Adrenal gland (tissue), 12 donors: ENCODE measurements around the gene TBC1D14. TPM values are rescaled to one million over a fixed set of nuclear protein-coding genes. Genes with fewer than 3 reads are reported as not detected.
"Not testable (repeated sequence)": the region's sequence is repeated elsewhere in the genome, so short reads cannot be mapped to it uniquely, and the experiment has no call there.

Experiments used
- DNase-seq, 7 donors: peaks; one replicate each; pipeline ENCODE4 v3.0.0-alpha.2; 2019 to 2020
- H3K27ac ChIP-seq, 5 donors: fragments of 200-600 bp; sonication (generic) in 4 of 5; 1 replicate in 3 of 5; 2 replicates in 2 of 5; pipeline versions ENCODE4 v1.5.1 to v1.8.0; 2016 to 2020; ENCODE audit warnings: mild to moderate bottlenecking in 1 of 5
- H3K27me3 ChIP-seq: fragments of 200-600 bp; 2 replicates; pipeline ENCODE4 v1.8.0; 2021
- H3K36me3 ChIP-seq, 2 donors: fragments of 200-600 bp; replicated peaks in 1 of 2; 1 replicate in 1 of 2; 2 replicates in 1 of 2; pipeline versions ENCODE4 v1.5.1 to v1.8.0; 2018 to 2022
- H3K4me1 ChIP-seq, 2 donors: fragments of 200-600 bp; replicated peaks in 1 of 2; 1 replicate in 1 of 2; 2 replicates in 1 of 2; pipeline versions ENCODE4 v1.5.1 to v1.8.0; 2018 to 2021
- H3K4me3 ChIP-seq, 4 donors: fragments of 200-600 bp; sonication (generic) in 3 of 4; one replicate each; pipeline ENCODE4 v1.5.1; 2016 to 2018
- H3K9me3 ChIP-seq, 3 donors: fragments of 200-600 bp; sonication (generic) in 1 of 3; replicated peaks in 1 of 3; 1 replicate in 2 of 3; 2 replicates in 1 of 3; pipeline versions ENCODE4 v1.5.1 to v1.8.0; 2016 to 2021
- CTCF ChIP-seq, 6 experiments: fragments of 450-650 bp in 4 of 6; fragments of 200-600 bp in 2 of 6; sonication (generic) in 1 of 6; IDR thresholded peaks; 1 replicate in 5 of 6; 2 replicates in 1 of 6; pipeline versions ENCODE4 v1.5.1 to v1.8.0; 2016 to 2021; ENCODE audit warnings: antibody characterized with exemption in 6 of 6, mild to moderate bottlenecking in 2 of 6, moderate library complexity in 1 of 6
- POLR2A ChIP-seq, 2 donors: fragments of 450-650 bp; IDR thresholded peaks; one replicate each; pipeline ENCODE4 v1.6.1; 2017; ENCODE audit warnings: antibody characterized with exemption in 2 of 2, mild to moderate bottlenecking in 2 of 2, moderate library complexity in 1 of 2
- WGBS, 4 donors: extraction: QIAGEN DNeasy Blood & Tissue Kit in 2 of 4; methylation state at CpG; one replicate each; pipeline versions ENCODE4 v1.1.5 to v1.1.7; 2013 to 2017; 5-methylcytosine and 5-hydroxymethylcytosine counted together
- intact Hi-C, 2 donors: fragments of 100-400 bp; cut with DNase I; formaldehyde crosslinking; loops; one replicate each; pipeline versions ENCODE4 v1.14.1 to v1.15.0; 2022 to 2023
- polyA plus RNA-seq, 3 donors: library from polyadenylated mRNA; stranded (reverse); fragments of 200-250 nt in 2 of 3; fragments of 350-450 nt in 1 of 3; fragmentation: Illumina TruSeq in 1 of 3; extraction: RNeasy Lipid Tissue Mini Kit (QIAGEN cat#74804) in 1 of 3; gene quantifications; one replicate each; pipeline ENCODE4 v1.2.3, GENCODE V29; 2013 to 2014
- total RNA-seq, 9 donors: library from RNA; depleted of rRNA in 4 of 9; stranded (reverse); fragments of >200 nt in 4 of 9; fragments of 120-200 nt in 1 of 9; fragmentation: NEBNext Ultra II Directional in 1 of 9; extraction: Animal tissue kit (Norgen Biotek cat#: 25700) in 1 of 9; gene quantifications; one replicate each; pipeline versions ENCODE4 v1.1.0 to v1.2.4, GENCODE V29; 2013 to 2023
- donor health status: healthy with polysubstance abuse.
- donor health status: Bipolar disorder and iron deficiency.
- donor health status: DM: yes; HTN: yes; CAD: no.
- donor health status: DM: no; HTN: no; CAD: no.
- donor health status: DM: no; HTN: no; CAD: no.
- donor health status: DM: yes; HTN: yes; CAD: no.

Gene TBC1D14
- total and polyA plus RNA-seq, 12 donors, result 24.9 to 110 (median 83.0) TPM

GRCh38 chr4:6901669-6902317, 7.8 kb upstream of the TBC1D14 start:
- DNase-seq, result peak in 2 of 7 donors; percentile 10 to 18
- no peak for TF ChIP-seq CTCF (IDR thresholded peaks at IDR 0.05)
- Histone ChIP-seq H3K27ac (no peak overlapping the region), H3K27me3 (no peaks in the 10 kb centered on the region), H3K4me1 (no peaks in the 10 kb centered on the region), H3K4me3 (no peak overlapping the region), H3K36me3 (no peaks in the 10 kb centered on the region), H3K9me3 (no peaks in the 10 kb centered on the region)
- intact Hi-C loops, result loop anchor here (10.0 kb wide), 1 partner anchor 173 kb away; no protein-coding TSS in a partner anchor
- WGBS, 4 donors, result 78 to 80% (median 79%) methylated on average over 20 to 24 of the region's 24 CpGs

DNA sequence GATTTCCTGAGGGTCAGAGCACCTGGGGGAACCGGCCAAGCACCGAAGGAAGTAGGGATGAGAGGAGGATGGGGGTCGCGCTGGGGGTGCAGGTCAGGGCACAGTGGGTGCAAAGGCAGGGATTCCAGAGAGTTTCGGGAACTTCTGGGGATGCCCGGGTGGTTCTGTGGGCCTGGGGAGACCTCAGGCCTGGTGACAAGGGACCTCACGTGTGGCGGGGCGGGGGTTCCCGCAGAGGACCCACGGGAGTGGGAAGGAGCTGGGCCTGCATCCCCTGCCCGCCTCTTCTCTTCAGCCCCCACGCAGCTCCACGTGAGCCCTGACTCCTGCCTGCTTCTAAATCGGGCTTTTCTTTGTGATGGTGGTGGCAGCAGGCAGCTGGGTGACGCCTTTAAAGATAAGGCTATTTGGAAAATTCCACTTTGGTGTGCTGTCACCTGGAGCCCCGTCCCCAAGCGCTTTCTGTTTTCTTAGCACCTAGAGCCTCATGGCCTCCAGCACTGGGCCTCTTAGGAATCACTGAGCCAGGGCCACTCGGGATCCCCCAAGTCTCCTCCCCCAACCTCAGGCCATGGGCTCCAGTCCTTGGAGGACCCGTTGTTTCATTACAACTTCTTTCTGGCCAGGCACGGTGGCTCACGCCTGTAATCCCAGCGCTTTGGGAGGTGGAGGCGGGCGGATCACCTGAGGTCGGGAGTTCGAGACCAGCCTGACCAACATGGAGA, 7.1 kb upstream of the TBC1D14 start:
- TF ChIP-seq POLR2A (IDR thresholded peaks at IDR 0.05) (no peak), CTCF (IDR thresholded peaks at IDR 0.05) (no peak)
- Histone ChIP-seq H3K36me3 (no peaks in the 10 kb centered on the region), H3K4me3 (no peak overlapping the region), H3K27ac (no peak overlapping the region), H3K9me3 (no peaks in the 10 kb centered on the region), H3K27me3 (no peaks in the 10 kb centered on the region), H3K4me1 (no peaks in the 10 kb centered on the region)
- intact Hi-C loops, result loop anchor here (10.0 kb wide), 1 partner anchor 172 kb away; no protein-coding TSS in a partner anchor
- 78 to 84% (median 83%) methylated on average over 26 to 27 of the region's 27 CpGs for WGBS, 4 donors
- peak in 2 of 7 donors; percentile 12 to 18 for DNase-seq

DNA sequence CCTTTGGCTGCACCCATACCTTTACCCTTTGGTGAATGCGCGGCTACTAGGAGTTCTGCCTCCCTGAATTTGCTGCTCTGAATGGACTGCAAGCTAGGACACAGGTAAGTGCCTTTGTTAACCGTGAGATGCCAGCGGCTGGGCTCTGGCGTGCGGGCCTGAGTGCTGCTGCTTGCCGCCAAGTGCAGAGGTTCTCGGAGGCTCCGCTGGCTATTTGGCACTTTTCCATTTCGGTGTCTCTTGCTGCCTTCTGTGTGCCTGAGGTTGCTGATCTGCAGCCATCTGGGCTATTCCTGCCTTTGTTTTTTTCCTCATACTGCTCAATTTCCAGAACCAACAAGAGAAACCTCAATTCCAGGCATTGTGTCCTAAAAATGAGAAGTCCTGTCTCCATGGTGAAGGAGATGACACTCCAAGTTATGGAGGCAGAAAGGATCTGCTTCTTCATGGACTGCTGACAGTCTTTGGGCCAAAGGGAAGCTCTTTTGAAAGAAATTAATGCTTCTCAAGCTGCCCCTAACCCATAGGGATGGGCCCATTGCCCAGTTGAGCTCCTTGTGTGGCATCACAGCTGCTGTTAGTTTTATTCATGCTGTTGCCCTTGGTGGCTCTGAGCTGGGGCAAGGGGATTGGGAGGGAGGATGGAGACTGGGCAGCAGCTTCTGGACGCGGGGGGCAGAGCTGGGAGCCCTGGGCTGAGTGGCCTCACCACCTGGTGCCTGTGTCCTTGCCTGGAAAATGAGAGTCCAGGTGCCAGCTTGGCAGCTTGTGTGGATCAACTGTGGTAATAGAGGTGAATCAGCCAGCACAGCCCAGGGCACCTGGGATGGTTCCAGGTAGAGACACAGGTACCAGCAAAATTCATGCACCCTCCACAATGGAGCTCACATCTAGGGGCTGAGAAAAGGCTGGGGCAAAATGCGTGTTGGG, 3.8 kb upstream of the TBC1D14 start:
- intact Hi-C loops, result loop anchor here (10.0 kb wide), 1 partner anchor 169 kb away; no protein-coding TSS in a partner anchor
- 89 to 90% (median 89%) methylated on average over 11 to 13 of the region's 13 CpGs for WGBS, 4 donors

GRCh38 chr4:6906486-6906885, 3.1 kb upstream of the TBC1D14 start:
- peaks cover 23 to 27% of the 10 kb centered on the region in 2 donors for H3K4me1 ChIP-seq
- DNase-seq, result peak in 1 of 7 donors; percentile 13
- 88 to 100% (median 94%) methylated on average over 5 to 6 of the region's 6 CpGs for WGBS, 4 donors
- not testable (repeated sequence) for H3K9me3 ChIP-seq, H3K36me3 ChIP-seq, H3K4me3 ChIP-seq, H3K27me3 ChIP-seq, H3K27ac ChIP-seq
- intact Hi-C loops, result loop anchor here (10.0 kb wide), 1 partner anchor 168 kb away; no protein-coding TSS in a partner anchor

More for the DNA sequence above, 3.8 kb upstream of the TBC1D14 start:
- peak in 3 of 7 donors; percentile 10 to 21 (median 16) for DNase-seq
- no peak overlapping the region for H3K4me3 ChIP-seq
- H3K27me3 ChIP-seq, result no peaks in the 10 kb centered on the region
- H3K36me3 ChIP-seq, result no peaks in the 10 kb centered on the region
- H3K9me3 ChIP-seq, result no peaks in the 10 kb centered on the region
- no peak for TF ChIP-seq POLR2A (IDR thresholded peaks at IDR 0.05)
- TF ChIP-seq CTCF (IDR thresholded peaks at IDR 0.05), result no peak
- H3K4me1 ChIP-seq, result peaks cover 17 to 20% of the 10 kb centered on the region in 2 donors
- no peak overlapping the region for H3K27ac ChIP-seq
